AG04450 (cell line): ENCODE measurements around the gene LRWD1. TPM values are rescaled to one million over a fixed set of nuclear protein-coding genes. Genes with fewer than 3 reads are reported as not detected.

Source experiments
- CTCF ChIA-PET: fragments of 300-600, 350-600 bp; formaldehyde crosslinking; extraction: SDS; loops from one replicate; lab custom pipeline; 2022; ENCODE audit warnings: antibody characterized with exemption, inconsistent platforms; lab: Charles Lee
- POLR2A ChIA-PET: fragments of 350-600 bp; formaldehyde crosslinking; extraction: SDS; loops from one replicate; lab custom pipeline; 2021; ENCODE audit warnings: antibody characterized with exemption, inconsistent platforms; lab: Yijun Ruan, JAX
- DNase-seq: peaks from one replicate; pipeline ENCODE4 v3.0.0-alpha.2; 2011; ENCODE audit warnings: low read depth, low spot score
- H3K27ac ChIP-seq: one replicate; pipeline ENCODE4 v1.5.1; 2012; ENCODE audit warnings: low read depth, low read length, control low read depth
- H3K27me3 ChIP-seq: one replicate; pipeline ENCODE4 v1.6.0; 2012; ENCODE audit warnings: low read length; ENCODE audit not compliant: control insufficient read depth, insufficient read depth
- H3K4me3 ChIP-seq: 2 replicates; pipeline ENCODE4 v1.5.1; 2011; ENCODE audit warnings: mild to moderate bottlenecking, low read depth, low read length, control low read depth
- H3K9me3 ChIP-seq: 2 replicates; pipeline ENCODE4 v1.5.1; 2012; ENCODE audit warnings: low read length; ENCODE audit not compliant: control insufficient read depth, insufficient read depth
- CTCF ChIP-seq: IDR thresholded peaks from 2 replicates; pipeline ENCODE4 v1.5.1; 2011; ENCODE audit warnings: low read depth, low read length, control low read depth, inconsistent platforms
- polyA plus RNA-seq: library from polyadenylated mRNA; depleted of rRNA; stranded (reverse); fragments of >200 nt; gene quantifications from 2 replicates; pipeline ENCODE4 v1.2.3, GENCODE V29; 2011

The LRWD1 gene
- polyA plus RNA-seq, 1 experiment: 9.2 TPM

DNA sequence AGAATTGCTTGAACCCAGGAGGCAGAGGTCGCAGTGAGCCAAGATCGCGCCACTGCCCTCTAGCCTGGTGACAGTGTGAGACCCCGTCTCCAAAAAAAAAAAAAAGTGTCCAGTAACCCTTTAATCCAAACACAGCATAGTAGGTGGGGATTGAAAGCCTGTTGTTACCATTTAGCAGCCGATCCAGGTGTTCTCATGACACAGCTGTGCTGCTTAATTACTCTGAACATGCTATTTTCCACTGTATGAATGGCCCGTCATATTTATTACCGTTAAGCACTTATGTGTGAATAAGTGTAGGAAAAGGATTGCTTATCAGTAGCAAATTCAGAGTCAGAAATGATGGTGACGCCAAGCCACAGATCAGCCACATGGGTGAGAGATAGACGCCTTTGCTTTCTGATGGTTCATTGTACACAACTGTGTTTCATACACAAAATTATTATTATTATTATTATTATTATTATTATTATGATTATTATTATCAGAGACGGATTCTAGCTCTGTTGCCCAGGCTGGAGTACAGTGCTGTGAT lies 43.0 kb upstream of the LRWD1 start:
- Histone ChIP-seq H3K27ac (no peak overlapping the region), H3K27me3 (no peaks in the 10 kb centered on the region), H3K4me3 (no peak overlapping the region), H3K9me3 (no peaks in the 10 kb centered on the region; the same call in 1 of the 2 replicates)
- CTCF ChIA-PET: interaction anchor here (0.9 kb wide), 1 partner anchor 9 kb away, joined by 3 read pairs; no protein-coding TSS in a partner anchor
- POLR2A ChIA-PET: no interaction called here
- no peak for DNase-seq
- TF ChIP-seq CTCF: no peak

DNA sequence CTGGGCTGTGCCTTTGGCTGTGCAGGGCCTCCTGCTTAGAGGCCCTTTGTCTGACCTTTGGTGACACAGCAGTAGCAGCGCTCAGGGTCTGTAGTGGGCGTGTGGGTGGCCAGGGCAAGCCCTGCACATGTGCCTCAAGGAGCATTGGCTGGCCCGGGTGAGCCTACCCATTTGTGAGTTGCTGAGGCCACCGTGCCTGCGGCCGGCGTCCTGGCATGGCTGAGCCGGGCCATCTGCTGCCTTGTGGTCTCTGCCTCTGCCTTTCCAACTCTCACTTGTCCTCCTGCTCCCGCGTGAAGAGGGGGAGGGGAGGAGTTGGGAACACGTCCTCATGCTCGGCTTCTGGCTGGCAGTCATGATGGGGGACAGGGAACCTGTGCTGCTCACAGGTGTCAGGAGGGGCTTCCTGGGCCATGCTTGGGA lies 40.6 kb upstream of the LRWD1 start:
- CTCF ChIA-PET: no interaction called here
- TF ChIP-seq CTCF: no peak
- H3K27ac ChIP-seq: no peak overlapping the region
- POLR2A ChIA-PET: no interaction called here
- no peaks in the 10 kb centered on the region; the same call in 1 of the 2 replicates for H3K9me3 ChIP-seq
- DNase-seq: no peak
- no peaks in the 10 kb centered on the region for H3K27me3 ChIP-seq
- no peak overlapping the region for H3K4me3 ChIP-seq

- CTCF ChIA-PET: no interaction called here
- TF ChIP-seq CTCF: no peak
- DNase-seq: no peak
- no peak overlapping the region for H3K27ac ChIP-seq
- POLR2A ChIA-PET: no interaction called here
- H3K27me3 ChIP-seq: no peaks in the 10 kb centered on the region
- H3K9me3 ChIP-seq: no peaks in the 10 kb centered on the region; the same call in 1 of the 2 replicates
- no peak overlapping the region for H3K4me3 ChIP-seq
These were observed 40.0 kb upstream of the LRWD1 start for GRCh38 chr7:102424787-102425218.

GRCh38 chr7:102425639-102426267 lies 39.0 kb upstream of the LRWD1 start:
- no peaks in the 10 kb centered on the region for H3K27me3 ChIP-seq
- no peaks in the 10 kb centered on the region; the same call in 1 of the 2 replicates for H3K9me3 ChIP-seq
- H3K4me3 ChIP-seq: no peak overlapping the region
- CTCF ChIA-PET: no interaction called here
- no peak for DNase-seq
- no peak overlapping the region for H3K27ac ChIP-seq
- TF ChIP-seq CTCF: no peak
- POLR2A ChIA-PET: no interaction called here

DNA sequence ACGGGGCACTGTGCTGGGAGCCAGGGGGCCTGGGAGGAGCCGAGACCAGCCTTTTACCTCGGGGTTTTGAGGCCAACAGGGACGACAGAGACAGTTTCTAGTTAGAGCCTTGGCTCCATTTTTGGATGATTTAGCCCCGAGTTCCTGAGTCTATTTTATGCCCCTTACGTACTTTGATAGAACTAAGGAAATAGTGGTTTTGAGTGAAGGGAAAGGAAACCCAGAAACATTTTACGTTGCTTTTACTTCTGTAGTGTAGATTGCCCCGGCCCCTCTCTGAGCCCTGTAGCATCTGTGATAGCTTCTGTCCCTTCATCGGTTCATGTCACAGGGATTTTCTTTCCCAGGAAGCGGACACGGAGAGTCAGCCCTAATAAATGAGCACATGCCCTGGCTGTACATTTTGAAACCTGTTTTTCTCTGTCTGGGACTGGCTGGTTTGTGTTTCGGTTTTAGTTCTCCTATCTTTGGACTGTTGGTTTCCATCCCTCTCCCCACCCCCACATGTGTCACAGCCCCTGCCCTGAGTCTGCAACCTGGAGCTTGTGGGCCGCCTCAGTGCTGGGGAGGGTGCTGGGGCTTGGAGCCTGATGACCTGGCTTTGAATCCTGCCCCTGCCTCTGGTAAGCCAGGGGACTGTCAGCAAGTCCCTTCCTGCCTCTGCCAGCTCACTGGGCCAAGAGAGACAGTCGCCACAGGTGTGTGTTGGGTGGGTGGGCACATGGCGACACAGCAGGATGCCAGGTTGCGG lies 38.3 kb upstream of the LRWD1 start:
- Histone ChIP-seq H3K27ac (no peak overlapping the region), H3K4me3 (no peak overlapping the region), H3K27me3 (no peaks in the 10 kb centered on the region), H3K9me3 (no peaks in the 10 kb centered on the region; the same call in 1 of the 2 replicates)
- ChIA-PET POLR2A (no interaction called here), CTCF (no interaction called here)
- TF ChIP-seq CTCF: no peak
- no peak for DNase-seq
